PC-3 (cell line): ENCODE data around the gene MMD. TPM values are rescaled to one million over a fixed set of nuclear protein-coding genes. Genes with fewer than 3 reads are reported as not detected.
"Not testable (repeated sequence)": the region's sequence is repeated elsewhere in the genome, so short reads cannot be mapped to it uniquely, and the experiment has no call there.

ENCODE experiments used
- ATAC-seq: fragments of 200-7000 bp; cut with Tn5 transposase; 2 replicates; pipeline ENCODE4 v1.9.1; 2020; ENCODE audit warnings: mild to moderate bottlenecking, moderate library complexity
- Bru-seq: library from RNA; stranded (reverse); fragments of 400-500 nt; gene quantifications from one replicate; lab custom pipeline; 2021; lab: Mats Ljungman, UMichigan
- BruChase-seq, 2 experiments: library from RNA; stranded (reverse); fragments of 400-500 nt; gene quantifications; one replicate each; lab custom pipeline; 2021; lab: Mats Ljungman, UMichigan
- BruUV-seq: library from RNA; stranded (reverse); fragments of 400-500 nt; replicated peaks from 2 replicates; lab custom pipeline; 2021; lab: Mats Ljungman, UMichigan
- CTCF ChIA-PET: fragments of 300-600 bp; sonication (Branson Sonifier 250); formaldehyde crosslinking; loops from one replicate; lab custom pipeline; 2022; ENCODE audit warnings: antibody characterized with exemption; lab: Charles Lee
- POLR2A ChIA-PET: fragments of 300-600 bp; sonication (Branson Sonifier 250); formaldehyde crosslinking; loops from one replicate; lab custom pipeline; 2022; ENCODE audit warnings: antibody characterized with exemption; ENCODE audit not compliant: unreplicated experiment; lab: Charles Lee
- DNase-seq: peaks from one replicate; pipeline ENCODE4 v3.0.0-alpha.2; 2015
- H2AFZ ChIP-seq: fragments of 300-600 bp; sonication (generic); 2 replicates; pipeline ENCODE4 v1.6.0; 2016; ENCODE audit warnings: antibody characterized with exemption, low read length
- H3F3A ChIP-seq: fragments of 300-600 bp; sonication (generic); one replicate; pipeline ENCODE4 v1.6.0; 2017; ENCODE audit warnings: antibody characterized with exemption, low read length, control low read depth, mild to moderate bottlenecking; ENCODE audit not compliant: unreplicated experiment
- H3K27ac ChIP-seq: fragments of 300-600 bp; sonication (generic); 2 replicates; pipeline ENCODE4 v1.5.1; 2016; ENCODE audit warnings: mild to moderate bottlenecking, low read length
- H3K27me3 ChIP-seq: fragments of 300-600 bp; sonication (generic); 2 replicates; pipeline ENCODE4 v1.6.1; 2016; ENCODE audit warnings: low read length, mixed read lengths
- H3K36me3 ChIP-seq: fragments of 300-600 bp; sonication (generic); 2 replicates; pipeline ENCODE4 v1.6.1; 2016; ENCODE audit warnings: low read depth, mixed run types, low read length, mixed read lengths
- H3K4me1 ChIP-seq: fragments of 300-600 bp; sonication (generic); 2 replicates; pipeline ENCODE4 v1.5.1; 2016; ENCODE audit warnings: low read length; ENCODE audit not compliant: insufficient read depth
- H3K4me2 ChIP-seq: fragments of 300-600 bp; sonication (generic); 2 replicates; pipeline ENCODE4 v1.6.0; 2016; ENCODE audit warnings: low read length
- H3K4me3 ChIP-seq: fragments of 300-600 bp; sonication (generic); 2 replicates; pipeline ENCODE4 v1.5.1; 2016; ENCODE audit warnings: mild to moderate bottlenecking, low read length, mixed read lengths
- H3K79me2 ChIP-seq: fragments of 300-600 bp; sonication (generic); 2 replicates; pipeline ENCODE4 v1.6.1; 2017; ENCODE audit warnings: low read length, mixed read lengths
- H3K9ac ChIP-seq: fragments of 300-600 bp; sonication (generic); 2 replicates; pipeline ENCODE4 v1.6.0; 2016; ENCODE audit warnings: mild to moderate bottlenecking, low read length
- H3K9me2 ChIP-seq: fragments of 300-600 bp; sonication (generic); replicated peaks from 2 replicates; pipeline ENCODE4 v1.6.1; 2016; ENCODE audit warnings: mixed run types, low read length, mixed read lengths
- H3K9me3 ChIP-seq: fragments of 300-600 bp; sonication (generic); 2 replicates; pipeline ENCODE4 v1.6.1; 2016; ENCODE audit warnings: low read length, mixed read lengths
- H4K20me1 ChIP-seq: fragments of 300-600 bp; sonication (generic); 2 replicates; pipeline ENCODE4 v1.6.1; 2016; ENCODE audit warnings: low read length, mixed read lengths
- CTCF ChIP-seq: fragments of 300-600 bp; sonication (generic); conservative IDR thresholded peaks from 2 replicates; pipeline ENCODE4 v1.5.1; 2017; ENCODE audit warnings: antibody characterized with exemption, low read depth, mild to moderate bottlenecking, low read length
- EZH2 ChIP-seq: fragments of 300-600 bp; sonication (generic); IDR thresholded peaks from one replicate; pipeline ENCODE4 v1.6.1; 2017; ENCODE audit warnings: antibody characterized with exemption, mild to moderate bottlenecking, low read length; ENCODE audit not compliant: unreplicated experiment
- EZH2phosphoT487 ChIP-seq: fragments of 300-600 bp; sonication (generic); IDR thresholded peaks from 2 replicates; pipeline ENCODE4 v1.6.1; 2018; ENCODE audit warnings: mild to moderate bottlenecking, antibody characterized with exemption, low read length, borderline replicate concordance
- intact Hi-C: fragments of 100-400 bp; cut with micrococcal nuclease; formaldehyde crosslinking; loops from 2 replicates; pipeline ENCODE4 v1.9.0; 2023
- long read RNA-seq: library from polyadenylated mRNA; unstranded; transcript quantifications from one replicate; pipeline ENCODE4 v2.0.0, GENCODE V29; 2021; ENCODE audit not compliant: unreplicated experiment
- total RNA-seq: library from RNA; depleted of rRNA; stranded (reverse); fragments of >200 nt; gene quantifications from 2 replicates; pipeline ENCODE4 v1.2.3, GENCODE V29; 2014; rRNA removed

Gene MMD
- 10.9 and 24.1 TPM in 2 replicates for total RNA-seq
- percentile 56 among the genes with signal in this experiment for Bru-seq, nascent RNA
- percentile 65 among the genes with signal in this experiment for BruChase-seq, experiment 1, labeled RNA remaining after a 6-hour chase
- BruChase-seq, experiment 2, labeled RNA remaining after a 2-hour chase = percentile 56 among the genes with signal in this experiment
- long read RNA-seq, transcript MMD-201 (7 exons, 2,735 nt) = major isoform, 16 of 18 reads
- long read RNA-seq, partial matches to known transcripts = 0 of 18 reads
- long read RNA-seq, other reads (novel, unspliced or antisense) = 2 of 18 reads

- Histone ChIP-seq H4K20me1 (no peaks in the 10 kb centered on the region), H3K4me1 (peaks cover 13% of the 10 kb centered on the region), H3F3A (no peaks in the 10 kb centered on the region), H3K9me3 (no peaks in the 10 kb centered on the region), H2AFZ (peak within 1 kb of the TSS; percentile 98), H3K79me2 (peaks cover 23% of the 10 kb centered on the region), H3K4me2 (peak within 1 kb of the TSS; percentile 99), H3K36me3 (no peaks in the 10 kb centered on the region), H3K27me3 (peaks cover 14% of the 10 kb centered on the region), H3K9me2 (no peaks in the 10 kb centered on the region), H3K4me3 (peak within 1 kb of the TSS; percentile 92), H3K9ac (peak within 1 kb of the TSS; percentile 85), H3K27ac (peak within 1 kb of the TSS; percentile 16; the same call in 1 of the 2 replicates)
- ChIA-PET CTCF (interaction anchor here (0.9 kb wide), 1 partner anchor 11 kb away, joined by 3 read pairs; no protein-coding TSS in a partner anchor), POLR2A (no interaction called here)
- intact Hi-C loops = loop anchor here (5.0 kb wide), 1 partner anchor 36 kb away; no protein-coding TSS in a partner anchor
- DNase-seq = peak; percentile 34
- TF ChIP-seq EZH2 = no peak
- no peak for TF ChIP-seq EZH2phosphoT487
- TF ChIP-seq CTCF = no peak
- BruUV-seq = TSS peak; percentile 28
- peak; percentile 53 for ATAC-seq
Observed at GRCh38 chr17:55421179-55421934, at the start of gene MMD. TSS of gene MMD (minus strand) at chr17:55421835. CDS start at chr17:55421695, 140 bp downstream.

- intact Hi-C loops = no loop called here
- no peaks in the 10 kb centered on the region for H3K9me3 ChIP-seq
- no peaks in the 10 kb centered on the region for H3K9me2 ChIP-seq
- BruUV-seq = no TSS peak
- no peaks in the 10 kb centered on the region for H4K20me1 ChIP-seq
- CTCF ChIA-PET = no interaction called here
- TF ChIP-seq EZH2phosphoT487 (no peak), EZH2 (no peak)
- H2AFZ ChIP-seq = no peak overlapping the region
- no peaks in the 10 kb centered on the region for H3K79me2 ChIP-seq
- H3K4me2 ChIP-seq = no peak overlapping the region
- H3K27ac ChIP-seq = no peak overlapping the region
- ATAC-seq (no peak), DNase-seq (no peak)
- no peaks in the 10 kb centered on the region for H3K27me3 ChIP-seq
- H3F3A ChIP-seq = no peaks in the 10 kb centered on the region
- POLR2A ChIA-PET = no interaction called here
- H3K4me1 ChIP-seq = no peaks in the 10 kb centered on the region; the same call in 1 of the 2 replicates
- no peaks in the 10 kb centered on the region for H3K36me3 ChIP-seq
- no peak overlapping the region for H3K9ac ChIP-seq
- H3K4me3 ChIP-seq = no peak overlapping the region
Observed at GRCh38 chr17:55466671-55467070, 45.0 kb upstream of the MMD start.

- intact Hi-C loops = not testable (repeated sequence)
- CTCF ChIA-PET = interaction anchor here (0.6 kb wide), 1 partner anchor 47 kb away, joined by 5 read pairs; no protein-coding TSS in a partner anchor
Observed at GRCh38 chr17:55465771-55466170, 44.1 kb upstream of the MMD start.

More at GRCh38 chr17:55465771-55466170, 44.1 kb upstream of the MMD start:
- DNase-seq, H3K9me3 ChIP-seq, H3K4me1 ChIP-seq, H3K27ac ChIP-seq, H3K36me3 ChIP-seq, H3K4me3 ChIP-seq, H3K9me2 ChIP-seq, H3F3A ChIP-seq, H3K79me2 ChIP-seq, H3K27me3 ChIP-seq, H3K9ac ChIP-seq, POLR2A ChIA-PET, ATAC-seq, H4K20me1 ChIP-seq, BruUV-seq, H2AFZ ChIP-seq, H3K4me2 ChIP-seq: not testable (repeated sequence)
